SU-DHL-6 (cell line): ENCODE results near the gene CORO2A.

Experiments
- CTCF ChIP-seq: fragments of 200-600 bp; sonication (generic); IDR thresholded peaks from one replicate; pipeline ENCODE4 v1.5.1; 2017; ENCODE audit warnings: antibody characterized with exemption, mild to moderate bottlenecking, low read length, moderate library complexity; ENCODE audit not compliant: insufficient read depth, poor library complexity, severe bottlenecking
- EZH2phosphoT487 ChIP-seq: fragments of 200-600 bp; sonication (generic), shearing (Covaris generic); conservative IDR thresholded peaks from 2 replicates; pipeline ENCODE4 v1.6.1; 2018; ENCODE audit warnings: mild to moderate bottlenecking, antibody characterized with exemption, low read length, moderate library complexity, mixed read lengths

DNA sequence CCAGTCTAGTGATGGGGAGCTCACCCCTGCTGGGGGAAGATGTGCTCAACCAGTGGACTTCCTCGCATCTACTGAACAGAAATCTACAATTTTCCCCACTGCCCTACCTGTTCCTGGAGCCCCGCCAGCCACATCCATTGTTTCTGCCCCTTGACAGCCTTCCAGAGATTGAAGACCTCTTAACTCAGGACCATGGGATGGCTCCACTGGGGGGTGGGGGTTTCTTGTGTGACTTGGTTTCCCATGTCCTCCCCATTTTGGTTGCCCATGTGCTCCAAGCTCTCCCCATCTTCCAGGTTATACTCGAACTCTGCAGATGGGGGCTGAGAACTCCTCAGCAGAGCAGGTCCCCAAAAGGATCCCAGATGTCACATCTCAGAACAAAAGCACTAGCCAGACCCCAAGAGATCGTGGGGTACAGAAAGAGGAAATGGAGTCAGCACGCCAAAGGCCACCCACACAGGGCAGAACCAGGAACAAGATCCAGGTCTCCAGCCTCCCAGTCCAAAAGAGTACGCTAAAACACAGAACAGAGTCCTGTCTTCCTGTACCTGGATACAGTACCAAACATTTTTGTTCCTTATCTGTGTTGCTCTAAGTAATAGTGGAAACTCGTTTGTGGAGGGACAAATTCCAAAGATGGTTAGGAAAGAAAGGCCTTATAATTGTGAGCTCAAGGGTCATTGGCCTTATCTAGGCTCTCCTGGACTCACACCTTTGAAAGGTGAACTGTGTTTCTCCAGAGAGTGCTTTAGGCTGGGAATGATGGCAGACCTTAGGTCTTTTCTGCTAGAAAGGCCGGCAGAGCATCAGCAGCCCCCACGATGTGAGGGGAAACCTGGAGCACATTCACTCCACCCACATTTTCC, 15.8 kb downstream of the CORO2A start:
- TF ChIP-seq CTCF (no peak), EZH2phosphoT487 (no peak)
